KOPT-K1 (cell line): ENCODE measurements around the gene SRGAP2B.
"Not testable (repeated sequence)": the region's sequence is repeated elsewhere in the genome, so short reads cannot be mapped to it uniquely, and the experiment has no call there.

Experiments
- H3K27ac ChIP-seq: fragments of 200-600 bp; sonication (generic); 2 replicates; pipeline ENCODE4 v1.5.1; 2016; ENCODE audit warnings: antibody characterized with exemption, mild to moderate bottlenecking, low read depth, low read length; ENCODE audit not compliant: poor library complexity, severe bottlenecking
- H3K36me3 ChIP-seq: fragments of 200-600 bp; sonication (generic); 2 replicates; pipeline ENCODE4 v1.5.1; 2017; ENCODE audit warnings: antibody characterized with exemption, mild to moderate bottlenecking, low read length, moderate library complexity; ENCODE audit not compliant: insufficient read depth
- H3K9me3 ChIP-seq: fragments of 200-600 bp; sonication (generic); 2 replicates; pipeline ENCODE4 v1.5.1; 2017; ENCODE audit warnings: antibody characterized with exemption, low read length, mild to moderate bottlenecking; ENCODE audit not compliant: insufficient read depth, poor library complexity, severe bottlenecking

The SRGAP2B gene

DNA sequence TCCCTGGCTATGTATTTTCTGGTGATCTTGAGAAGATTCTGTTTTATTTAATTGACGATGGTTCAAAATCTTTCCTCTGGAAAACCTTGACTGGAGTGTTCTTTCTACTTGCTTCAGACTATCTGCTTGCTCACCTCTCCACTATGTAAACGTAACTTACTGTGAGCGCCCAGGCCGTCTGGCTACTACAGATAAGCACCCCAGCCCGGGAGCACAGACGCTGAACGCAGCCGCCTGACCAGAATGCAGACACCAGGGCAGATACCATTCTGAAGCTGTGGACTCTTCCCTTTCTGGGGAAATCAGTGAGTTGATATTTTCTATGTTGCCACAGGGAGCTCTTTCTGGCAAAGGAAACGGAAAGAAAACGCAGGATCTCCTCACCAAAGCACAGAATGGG is 28.6 kb downstream of the SRGAP2B start:
- H3K27ac ChIP-seq, H3K36me3 ChIP-seq, H3K9me3 ChIP-seq: not testable (repeated sequence)

- not testable (repeated sequence) for H3K9me3 ChIP-seq, H3K36me3 ChIP-seq, H3K27ac ChIP-seq
Observed at GRCh38 chr1:145065194-145065826, 29.8 kb downstream of the SRGAP2B start.

- not testable (repeated sequence) for H3K36me3 ChIP-seq, H3K27ac ChIP-seq, H3K9me3 ChIP-seq
Observed at GRCh38 chr1:145063941-145064648, 31.0 kb downstream of the SRGAP2B start.

- not testable (repeated sequence) for H3K27ac ChIP-seq, H3K9me3 ChIP-seq, H3K36me3 ChIP-seq
Observed at GRCh38 chr1:145063285-145063684, 31.8 kb downstream of the SRGAP2B start.

DNA sequence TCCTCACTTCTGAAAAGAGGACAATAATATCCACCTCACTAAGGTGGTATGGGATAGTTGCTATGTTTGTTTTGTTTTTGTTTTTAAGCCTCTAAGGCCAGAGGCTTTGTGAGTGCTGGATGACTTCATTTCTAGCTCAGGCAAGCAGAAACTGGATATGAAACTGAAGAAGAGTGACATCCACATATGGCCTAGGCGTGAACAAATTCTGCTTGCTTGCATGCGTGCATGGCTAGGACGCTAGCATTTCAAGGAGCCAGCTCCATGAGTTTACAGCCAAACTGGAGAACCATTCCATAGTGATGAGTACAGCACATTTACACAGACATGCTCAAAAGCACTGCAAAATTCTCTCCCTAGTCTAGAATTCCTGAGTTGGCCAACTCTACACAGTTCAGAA is 36.9 kb downstream of the SRGAP2B start:
- not testable (repeated sequence) for H3K36me3 ChIP-seq, H3K9me3 ChIP-seq, H3K27ac ChIP-seq

GRCh38 chr1:145055217-145055760 is 39.8 kb downstream of the SRGAP2B start:
- H3K27ac ChIP-seq, H3K9me3 ChIP-seq, H3K36me3 ChIP-seq: not testable (repeated sequence)

GRCh38 chr1:145053428-145053827 is 41.7 kb downstream of the SRGAP2B start:
- H3K27ac ChIP-seq, H3K9me3 ChIP-seq, H3K36me3 ChIP-seq: not testable (repeated sequence)

- H3K36me3 ChIP-seq, H3K27ac ChIP-seq, H3K9me3 ChIP-seq: not testable (repeated sequence)
Observed at GRCh38 chr1:145052019-145052776, 42.9 kb downstream of the SRGAP2B start.

GRCh38 chr1:145048181-145048856 is 46.8 kb downstream of the SRGAP2B start:
- H3K27ac ChIP-seq, H3K36me3 ChIP-seq, H3K9me3 ChIP-seq: not testable (repeated sequence)

- H3K9me3 ChIP-seq, H3K27ac ChIP-seq, H3K36me3 ChIP-seq: not testable (repeated sequence)
Observed at GRCh38 chr1:145047553-145047952, 47.6 kb downstream of the SRGAP2B start.

- H3K9me3 ChIP-seq, H3K36me3 ChIP-seq, H3K27ac ChIP-seq: not testable (repeated sequence)
Observed at GRCh38 chr1:145045571-145046273, 49.4 kb downstream of the SRGAP2B start.

- H3K9me3 ChIP-seq, H3K36me3 ChIP-seq, H3K27ac ChIP-seq: not testable (repeated sequence)
Observed at GRCh38 chr1:145041519-145041918, 53.6 kb downstream of the SRGAP2B start.

DNA sequence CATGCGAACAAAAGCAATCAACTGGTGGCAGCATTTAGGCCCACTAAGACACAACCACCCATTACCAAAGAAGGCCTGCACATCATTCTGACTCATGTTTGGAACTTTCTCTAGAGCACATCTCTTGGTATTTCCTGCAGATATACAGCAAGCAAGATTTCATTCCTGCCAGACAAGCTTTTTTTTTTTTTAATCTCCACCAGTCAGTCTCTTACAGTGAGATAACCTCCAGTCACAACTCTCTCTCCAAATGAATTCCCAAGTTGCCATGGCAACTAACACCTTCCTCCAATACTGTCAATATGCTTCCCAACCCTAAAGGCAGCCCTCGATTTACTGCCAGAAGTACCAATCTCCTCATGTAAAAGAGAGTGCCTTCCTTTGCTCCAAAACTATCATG is 59.1 kb downstream of the SRGAP2B start:
- H3K36me3 ChIP-seq, H3K27ac ChIP-seq, H3K9me3 ChIP-seq: not testable (repeated sequence)

DNA sequence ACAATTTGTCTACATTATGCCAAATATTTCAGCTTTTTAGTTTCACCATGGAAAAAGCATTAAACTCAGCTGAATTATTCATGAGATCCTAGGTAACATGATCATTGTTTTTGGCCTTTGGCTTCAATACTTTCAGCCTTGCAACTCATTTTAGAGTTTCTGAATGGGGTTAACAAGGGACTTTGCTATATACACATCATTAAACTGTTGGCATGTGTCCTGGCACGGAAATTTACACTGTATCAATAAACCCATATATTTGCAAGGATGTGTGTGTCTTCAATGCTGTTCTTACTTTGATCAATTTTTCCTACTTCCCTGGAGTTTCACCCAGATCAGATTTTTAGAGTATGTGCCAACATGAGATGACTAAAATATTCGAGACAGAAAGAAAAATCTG is 61.6 kb downstream of the SRGAP2B start:
- H3K9me3 ChIP-seq, H3K36me3 ChIP-seq, H3K27ac ChIP-seq: not testable (repeated sequence)

DNA sequence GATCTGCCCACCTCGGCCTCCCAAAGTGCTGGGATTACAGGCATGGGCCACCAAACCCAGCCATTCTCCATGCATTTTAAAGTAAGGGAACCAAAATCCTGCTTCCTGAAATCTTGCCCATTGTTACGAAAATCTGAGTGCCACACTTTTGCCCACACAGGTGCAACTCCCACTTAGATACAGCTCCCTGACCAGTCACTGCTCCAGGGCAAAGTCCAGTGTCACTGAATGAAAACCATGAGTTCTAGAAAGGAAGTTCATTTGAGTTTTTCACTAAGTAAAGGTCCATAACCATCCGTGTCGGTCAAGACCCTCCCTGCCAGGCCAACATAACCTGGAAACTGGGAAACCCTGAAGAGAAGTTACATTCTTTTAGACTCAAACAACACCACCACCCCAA is 67.9 kb downstream of the SRGAP2B start:
- H3K36me3 ChIP-seq, H3K27ac ChIP-seq, H3K9me3 ChIP-seq: not testable (repeated sequence)
